Brain microvascular endothelial cell (primary cell): ENCODE data around the gene TNNC2.

Experiments
- DNase-seq: peaks from one replicate; pipeline ENCODE4 v3.0.0-alpha.2; 2020
- H3K27ac ChIP-seq: fragments of 250-450 bp; sonication (Bioruptor Pico); 2 replicates; pipeline ENCODE4 v1.5.1; 2020; ENCODE audit warnings: mild to moderate bottlenecking, moderate library complexity
- H3K27me3 ChIP-seq: fragments of 250-450 bp; sonication (Bioruptor Pico); replicated peaks from 2 replicates; pipeline ENCODE4 v1.5.1; 2020; ENCODE audit warnings: mild to moderate bottlenecking
- H3K36me3 ChIP-seq: fragments of 250-450 bp; sonication (Bioruptor Pico); replicated peaks from 2 replicates; pipeline ENCODE4 v1.5.1; 2020; ENCODE audit warnings: mild to moderate bottlenecking
- H3K4me3 ChIP-seq: 2 replicates; pipeline ENCODE4 v1.5.1; 2011; ENCODE audit warnings: low read depth, mild to moderate bottlenecking, control low read depth, low read length, moderate library complexity
- CTCF ChIP-seq: IDR thresholded peaks from 2 replicates; pipeline ENCODE4 v1.5.1; 2011; ENCODE audit warnings: low read depth, mild to moderate bottlenecking, moderate library complexity, low read length, control low read depth, inconsistent platforms; ENCODE audit errors: missing control alignments
- in situ Hi-C: cut with HindIII; loops from 2 replicates; pipeline ENCODE4 v1.10.0; 2017; ENCODE audit warnings: low sequenced_read_pairs, low pct_ligation_motif_present

Gene TNNC2

GRCh38 chr20:45845452-45845851 is 18.3 kb upstream of the TNNC2 start:
- no peak for TF ChIP-seq CTCF
- Histone ChIP-seq H3K4me3 (no peak overlapping the region), H3K27ac (no peak overlapping the region), H3K36me3 (peaks cover 31% of the 10 kb centered on the region), H3K27me3 (no peaks in the 10 kb centered on the region)
- in situ Hi-C loops: no loop called here
- no peak for DNase-seq

DNA sequence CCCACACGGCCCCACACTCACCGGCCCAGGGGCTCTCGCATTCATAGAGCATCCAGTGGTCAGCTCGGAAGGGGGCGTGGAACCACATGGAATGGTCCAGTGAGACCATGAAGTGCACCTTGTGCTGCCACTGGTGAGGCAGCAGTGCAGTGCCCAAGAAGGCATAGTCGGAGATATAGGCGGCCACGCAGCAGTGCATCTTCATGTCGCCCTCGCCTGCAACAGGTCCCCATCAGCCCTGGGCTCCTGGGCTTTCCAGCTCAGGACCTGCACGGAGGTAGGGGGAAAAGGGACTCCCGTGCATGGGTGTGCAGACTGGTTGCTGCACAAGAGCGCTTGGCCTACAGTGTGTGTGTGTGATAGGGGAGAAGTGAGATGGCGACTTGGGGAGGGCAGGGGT is 16.4 kb upstream of the TNNC2 start:
- Histone ChIP-seq H3K4me3 (no peak overlapping the region), H3K27me3 (no peaks in the 10 kb centered on the region), H3K27ac (no peak overlapping the region), H3K36me3 (peaks cover 33% of the 10 kb centered on the region)
- no peak for TF ChIP-seq CTCF
- DNase-seq: no peak
- in situ Hi-C loops: no loop called here

DNA sequence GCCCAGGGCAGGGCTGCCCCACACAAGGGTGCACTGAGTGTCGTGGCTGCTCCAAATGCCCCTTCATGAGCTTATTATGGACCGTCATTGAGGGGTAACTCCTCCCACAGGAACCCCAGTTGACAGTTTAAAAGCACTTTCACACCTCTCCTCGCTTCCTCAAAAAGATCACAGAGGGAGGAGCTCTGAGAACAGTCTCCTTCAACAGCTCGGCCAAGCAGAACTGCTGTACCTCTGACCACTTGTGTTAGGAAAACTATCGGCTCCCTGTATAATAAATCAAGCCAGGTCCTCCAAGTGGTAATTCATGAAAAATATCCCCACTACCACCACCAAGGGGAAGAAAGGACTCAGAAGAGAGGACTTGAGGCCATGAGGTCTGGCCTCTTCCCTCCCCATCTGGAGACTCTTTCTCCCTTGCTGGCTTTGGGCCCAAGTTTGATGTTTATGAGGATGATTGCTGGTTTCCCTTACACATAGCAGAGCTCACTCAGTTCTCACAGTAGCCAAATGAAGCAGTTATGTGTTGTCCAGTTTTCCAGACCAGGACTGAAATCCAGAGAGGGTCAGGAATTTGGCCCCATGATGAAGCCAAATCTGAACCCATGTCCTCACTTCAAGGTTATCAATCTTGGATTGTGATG is 15.2 kb upstream of the TNNC2 start:
- no peak overlapping the region for H3K27ac ChIP-seq
- TF ChIP-seq CTCF: no peak
- DNase-seq: no peak
- in situ Hi-C loops: no loop called here
- peaks cover 33% of the 10 kb centered on the region for H3K36me3 ChIP-seq
- no peaks in the 10 kb centered on the region for H3K27me3 ChIP-seq
- H3K4me3 ChIP-seq: no peak overlapping the region

DNA sequence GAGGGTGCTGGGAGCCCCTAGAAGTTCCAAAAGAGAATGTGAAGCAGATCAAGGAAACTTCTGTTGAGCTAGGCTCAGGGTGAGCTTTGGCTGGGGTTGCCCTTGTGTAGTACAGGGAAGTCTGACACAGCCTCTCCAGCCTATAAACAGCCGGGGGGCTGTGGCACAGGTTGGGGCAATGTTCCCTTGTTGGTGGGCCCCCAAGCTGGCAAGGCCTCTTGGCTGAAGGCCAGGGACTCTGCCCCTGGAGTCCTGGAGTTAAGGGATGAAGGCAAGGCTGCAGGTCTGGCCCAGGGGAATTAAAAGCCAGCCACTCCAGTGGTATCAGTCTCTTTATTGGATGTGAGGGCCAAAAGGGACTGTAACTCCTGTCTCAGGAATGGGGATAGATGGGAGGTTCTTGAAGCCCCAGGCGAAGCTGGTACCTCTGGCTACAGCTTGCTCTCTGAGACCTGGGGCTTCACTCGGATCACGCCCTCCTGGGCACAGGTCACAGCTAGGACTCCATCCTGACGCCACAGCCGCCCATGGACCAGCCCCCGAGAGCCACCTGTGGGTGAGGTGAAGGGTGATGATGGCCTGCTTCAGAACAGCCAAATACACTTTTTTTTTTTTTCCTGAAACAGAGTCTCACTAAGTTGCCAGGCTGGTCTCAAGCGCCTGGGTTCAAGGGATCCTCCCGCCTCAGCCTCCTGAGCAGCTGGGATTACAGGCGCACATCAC is 14.5 kb upstream of the TNNC2 start:
- no peak for TF ChIP-seq CTCF
- Histone ChIP-seq H3K27ac (no peak overlapping the region), H3K36me3 (peaks cover 28% of the 10 kb centered on the region), H3K27me3 (no peaks in the 10 kb centered on the region), H3K4me3 (no peak overlapping the region)
- in situ Hi-C loops: no loop called here
- no peak for DNase-seq

DNA sequence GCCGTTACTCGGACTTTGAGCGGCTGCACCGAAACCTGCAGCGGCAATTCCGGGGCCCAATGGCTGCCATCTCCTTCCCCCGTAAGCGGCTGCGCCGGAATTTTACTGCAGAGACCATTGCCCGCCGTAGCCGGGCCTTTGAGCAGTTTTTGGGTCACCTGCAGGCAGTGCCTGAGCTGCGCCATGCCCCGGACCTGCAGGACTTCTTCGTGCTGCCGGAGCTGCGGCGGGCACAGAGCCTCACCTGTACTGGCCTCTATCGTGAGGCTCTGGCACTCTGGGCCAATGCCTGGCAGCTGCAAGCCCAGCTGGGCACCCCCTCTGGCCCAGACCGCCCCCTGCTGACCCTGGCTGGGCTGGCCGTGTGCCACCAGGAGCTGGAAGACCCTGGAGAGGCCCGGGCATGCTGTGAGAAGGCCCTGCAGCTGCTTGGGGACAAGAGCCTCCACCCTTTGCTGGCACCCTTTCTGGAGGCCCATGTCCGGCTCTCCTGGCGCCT is 13.6 kb upstream of the TNNC2 start:
- DNase-seq: no peak
- peaks cover 24% of the 10 kb centered on the region for H3K36me3 ChIP-seq
- no peak for TF ChIP-seq CTCF

GRCh38 chr20:45836841-45837240 is 9.7 kb upstream of the TNNC2 start:
- no peak for DNase-seq
- Histone ChIP-seq H3K4me3 (no peak overlapping the region), H3K27ac (no peak overlapping the region), H3K36me3 (peaks cover 10% of the 10 kb centered on the region), H3K27me3 (no peaks in the 10 kb centered on the region)
- no peak for TF ChIP-seq CTCF
- in situ Hi-C loops: no loop called here

More for the DNA sequence above, 13.6 kb upstream of the TNNC2 start:
- Histone ChIP-seq H3K27ac (no peak overlapping the region), H3K27me3 (no peaks in the 10 kb centered on the region), H3K4me3 (no peak overlapping the region)
- in situ Hi-C loops: no loop called here
